Neural cell (in vitro differentiated cells): ENCODE data around the gene TSTD1. TPM values are rescaled to one million over a fixed set of nuclear protein-coding genes. Genes with fewer than 3 reads are reported as not detected.

Experiments used
- H2AFZ ChIP-seq: fragments of 200-600, 300-800 bp; sonication (generic), shearing (Covaris generic); 2 replicates; pipeline ENCODE4 v1.6.0; 2014; ENCODE audit warnings: low read depth, mild to moderate bottlenecking, antibody characterized with exemption, low read length, moderate library complexity
- H3F3A ChIP-seq: fragments of 200-600 bp; shearing (Covaris generic); 2 replicates; pipeline ENCODE4 v1.6.1; 2016; ENCODE audit warnings: mild to moderate bottlenecking, moderate library complexity, mixed read lengths, antibody characterized with exemption, low read length; ENCODE audit not compliant: insufficient read depth, poor library complexity, severe bottlenecking
- H3K27ac ChIP-seq: fragments of 200-600, 300-800 bp; sonication (generic), shearing (Covaris generic); 2 replicates; pipeline ENCODE4 v1.5.1; 2014; ENCODE audit warnings: mild to moderate bottlenecking, low read length, moderate library complexity
- H3K27me3 ChIP-seq: fragments of 300-800, 200-600 bp; sonication (generic), shearing (Covaris generic); 2 replicates; pipeline ENCODE4 v1.6.0; 2014; ENCODE audit warnings: mild to moderate bottlenecking, low read depth, low read length, moderate library complexity; ENCODE audit not compliant: insufficient read depth
- H3K36me3 ChIP-seq: fragments of 300-800, 200-600 bp; sonication (generic), shearing (Covaris generic); 2 replicates; pipeline ENCODE4 v1.5.1; 2014; ENCODE audit warnings: mild to moderate bottlenecking, antibody characterized with exemption, low read length, moderate library complexity; ENCODE audit not compliant: insufficient read depth
- H3K4me2 ChIP-seq: fragments of 300-800, 200-600 bp; sonication (generic), shearing (Covaris generic); 2 replicates; pipeline ENCODE4 v1.6.0; 2014; ENCODE audit warnings: mild to moderate bottlenecking, low read length
- H3K4me3 ChIP-seq: fragments of 300-800, 200-600 bp; sonication (generic), shearing (Covaris generic); 2 replicates; pipeline ENCODE4 v1.5.1; 2014; ENCODE audit warnings: mild to moderate bottlenecking, low read length, moderate library complexity
- H3K79me2 ChIP-seq: fragments of 200-600 bp; shearing (Covaris generic); replicated peaks from 2 replicates; pipeline ENCODE4 v1.6.0; 2014; ENCODE audit warnings: mild to moderate bottlenecking, low read length, moderate library complexity; ENCODE audit not compliant: insufficient read depth
- H3K9ac ChIP-seq: fragments of 300-800, 200-600 bp; sonication (generic), shearing (Covaris generic); 2 replicates; pipeline ENCODE4 v1.6.1; 2016; ENCODE audit warnings: mild to moderate bottlenecking, low read length, mixed read lengths
- H3K9me2 ChIP-seq: fragments of 200-600 bp; shearing (Covaris generic); 2 replicates; pipeline ENCODE4 v1.6.1; 2016; ENCODE audit warnings: mild to moderate bottlenecking, low read length, mixed read lengths; ENCODE audit not compliant: insufficient read depth
- H3K9me3 ChIP-seq: fragments of 200-600, 300-800 bp; sonication (generic), shearing (Covaris generic); 2 replicates; pipeline ENCODE4 v1.6.1; 2016; ENCODE audit warnings: mild to moderate bottlenecking, mixed run types, low read length, moderate library complexity, mixed read lengths
- H4K20me1 ChIP-seq: fragments of 200-600 bp; shearing (Covaris generic); 2 replicates; pipeline ENCODE4 v1.6.1; 2016; ENCODE audit warnings: mild to moderate bottlenecking, mixed run types; ENCODE audit not compliant: insufficient read depth
- EP300 ChIP-seq: fragments of 450-650 bp; conservative IDR thresholded peaks from 2 replicates; pipeline ENCODE4 v1.6.1; 2014; ENCODE audit warnings: antibody characterized with exemption, mild to moderate bottlenecking, moderate library complexity; ENCODE audit not compliant: poor library complexity, severe bottlenecking
- EZH2 ChIP-seq: fragments of 200-600, 300-800 bp; shearing (Covaris generic), sonication (generic); IDR thresholded peaks from 2 replicates; pipeline ENCODE4 v1.6.1; 2014; ENCODE audit warnings: antibody characterized with exemption, low read length, borderline replicate concordance, mild to moderate bottlenecking; ENCODE audit not compliant: insufficient read depth, poor library complexity, severe bottlenecking
- MXI1 ChIP-seq: fragments of 450-650 bp; conservative IDR thresholded peaks from 2 replicates; pipeline ENCODE4 v1.6.1; 2014; ENCODE audit warnings: antibody characterized with exemption, mild to moderate bottlenecking; ENCODE audit not compliant: poor library complexity, severe bottlenecking
- POLR2AphosphoS5 ChIP-seq: IDR thresholded peaks from 2 replicates; pipeline ENCODE4 v1.6.1; 2012
- RAD21 ChIP-seq: fragments of 450-650 bp; conservative IDR thresholded peaks from 2 replicates; pipeline ENCODE4 v1.6.1; 2014; ENCODE audit warnings: antibody characterized with exemption, mild to moderate bottlenecking, moderate library complexity
- SMC3 ChIP-seq: fragments of 450-650 bp; conservative IDR thresholded peaks from 2 replicates; pipeline ENCODE4 v1.6.1; 2014; ENCODE audit warnings: antibody characterized with exemption, mild to moderate bottlenecking, moderate library complexity; ENCODE audit not compliant: poor library complexity
- TAF1 ChIP-seq: IDR thresholded peaks from 2 replicates; pipeline ENCODE4 v1.6.1; 2012; ENCODE audit warnings: low read depth
- polyA plus RNA-seq: library from polyadenylated mRNA; depleted of rRNA; stranded (reverse); fragments of >200 nt; gene quantifications from 2 replicates; pipeline ENCODE4 v1.2.3, GENCODE V29; 2014
- TF ChIP-seq, protein P1 (sequence below): fragments of 450-650 bp; IDR thresholded peaks from 2 replicates; pipeline ENCODE4 v1.5.1; 2014; ENCODE audit warnings: antibody characterized with exemption, mild to moderate bottlenecking, moderate library complexity; ENCODE audit not compliant: poor library complexity, severe bottlenecking
- TF ChIP-seq, protein P2 (sequence below): IDR thresholded peaks from 2 replicates; pipeline ENCODE4 v1.6.1; 2012; ENCODE audit warnings: borderline replicate concordance

TSTD1 gene
- polyA plus RNA-seq, 1 donor from 2014 or later = 63.5 TPM

DNA sequence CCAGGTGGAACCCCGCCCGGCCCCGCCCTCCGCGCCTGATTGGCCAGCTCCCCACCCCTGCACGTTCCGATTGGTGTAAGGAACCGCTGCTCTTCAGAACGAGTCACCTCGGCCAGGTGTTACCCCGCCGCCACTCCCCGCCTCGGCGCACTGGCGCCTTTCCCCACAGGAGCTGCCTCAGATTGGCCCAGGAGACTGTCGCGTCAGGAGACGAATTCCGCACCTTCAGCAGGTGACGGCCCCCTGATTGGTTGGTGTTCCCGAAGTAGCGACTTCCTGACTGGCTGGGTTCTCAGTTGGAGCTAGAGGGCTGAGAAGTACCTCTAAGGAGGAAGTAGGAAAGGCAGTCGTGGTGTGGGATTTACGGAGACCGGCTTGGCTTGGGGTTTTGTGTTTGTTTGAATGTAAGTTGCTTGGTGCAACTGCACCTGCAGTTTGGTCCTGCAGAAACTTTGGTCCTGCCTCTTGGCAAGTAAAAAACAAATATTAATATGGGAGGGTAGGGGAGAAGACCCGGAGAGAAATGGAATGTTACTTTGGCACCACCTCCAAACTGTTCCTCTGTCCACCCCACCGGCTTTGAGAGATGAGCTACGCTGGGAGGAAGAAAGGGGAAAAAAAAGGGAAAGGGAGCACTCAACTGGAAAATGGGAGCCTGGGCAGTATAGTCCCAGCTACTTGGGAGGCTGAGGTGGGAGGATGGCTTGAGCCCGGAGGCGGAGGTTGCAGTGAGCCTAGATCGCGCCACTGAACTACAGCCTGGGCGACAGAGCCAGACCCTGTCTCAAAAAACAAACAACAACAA lies 17.4 kb downstream of the TSTD1 start:
- Histone ChIP-seq H3K9me3 (no peaks in the 10 kb centered on the region), H3K27ac (no peak overlapping the region), H4K20me1 (no peaks in the 10 kb centered on the region), H3K4me3 (peak overlapping the region; percentile 71), H3K9ac (peak overlapping the region; percentile 11), H3K4me2 (peak overlapping the region; percentile 37), H2AFZ (peak overlapping the region; percentile 3), H3F3A (no peaks in the 10 kb centered on the region), H3K36me3 (no peaks in the 10 kb centered on the region), H3K27me3 (peaks cover 28% of the 10 kb centered on the region), H3K79me2 (no peaks in the 10 kb centered on the region), H3K9me2 (no peaks in the 10 kb centered on the region)
- TF ChIP-seq MXI1 (no peak), SMC3 (no peak), POLR2AphosphoS5 (peak; percentile 4)

DNA sequence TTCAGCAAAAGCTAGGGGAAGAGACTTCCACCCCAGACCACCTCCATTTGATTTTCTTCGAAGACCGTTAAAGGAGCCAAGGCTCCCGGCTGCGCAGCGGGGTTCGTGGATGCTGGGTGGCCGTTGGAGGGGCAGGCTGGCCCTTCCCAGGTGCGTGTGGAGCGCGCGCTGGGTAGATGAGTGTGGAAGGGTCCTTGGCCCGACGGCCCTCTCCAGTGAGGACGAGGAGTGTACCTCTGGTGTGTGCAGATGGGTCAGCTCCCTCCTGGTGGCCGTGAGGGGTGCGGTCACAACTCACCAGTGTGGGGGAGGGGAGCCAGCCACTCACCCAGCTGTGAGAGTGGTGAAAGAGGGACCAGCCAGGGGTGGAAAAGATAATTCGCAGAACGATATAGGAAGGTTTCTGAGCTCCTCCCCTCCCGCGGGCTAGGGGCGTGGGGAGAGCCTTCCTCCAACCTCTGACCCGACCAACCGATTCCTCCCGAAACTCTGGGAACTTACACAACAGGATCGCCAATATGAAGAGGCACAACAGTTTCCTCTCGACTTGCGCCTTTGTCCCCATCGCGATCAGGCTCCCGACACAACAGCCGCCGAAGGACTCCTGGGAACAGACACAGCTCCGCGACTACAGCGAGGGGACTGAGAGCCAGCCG lies 18.1 kb downstream of the TSTD1 start, which contains the start of gene F11R:
TSS of gene F11R (minus strand) at position 644 of the 656 bp plus-strand sequence. CDS start at position 565, 79 bp downstream.
- peak within 1 kb of the TSS; percentile 3 for H2AFZ ChIP-seq
- H3K36me3 ChIP-seq = no peaks in the 10 kb centered on the region
- no peaks in the 10 kb centered on the region for H4K20me1 ChIP-seq
- H3K4me2 ChIP-seq = peak within 1 kb of the TSS; percentile 43
- H3K27me3 ChIP-seq = peaks cover 28% of the 10 kb centered on the region
- no peak within 1 kb of the TSS for H3K27ac ChIP-seq
- H3K9ac ChIP-seq = peak within 1 kb of the TSS; percentile 11
- no peaks in the 10 kb centered on the region for H3K79me2 ChIP-seq
- no peaks in the 10 kb centered on the region for H3K9me3 ChIP-seq
- no peaks in the 10 kb centered on the region for H3K9me2 ChIP-seq
- no peaks in the 10 kb centered on the region for H3F3A ChIP-seq
- peak within 1 kb of the TSS; percentile 71 for H3K4me3 ChIP-seq
- TF ChIP-seq POLR2AphosphoS5 (no peak), EP300 (no peak), EZH2 (no peak), RAD21 (no peak), TAF1 (no peak), SMC3 (no peak), MXI1 (no peak)
- TF ChIP-seq, protein P1, sequence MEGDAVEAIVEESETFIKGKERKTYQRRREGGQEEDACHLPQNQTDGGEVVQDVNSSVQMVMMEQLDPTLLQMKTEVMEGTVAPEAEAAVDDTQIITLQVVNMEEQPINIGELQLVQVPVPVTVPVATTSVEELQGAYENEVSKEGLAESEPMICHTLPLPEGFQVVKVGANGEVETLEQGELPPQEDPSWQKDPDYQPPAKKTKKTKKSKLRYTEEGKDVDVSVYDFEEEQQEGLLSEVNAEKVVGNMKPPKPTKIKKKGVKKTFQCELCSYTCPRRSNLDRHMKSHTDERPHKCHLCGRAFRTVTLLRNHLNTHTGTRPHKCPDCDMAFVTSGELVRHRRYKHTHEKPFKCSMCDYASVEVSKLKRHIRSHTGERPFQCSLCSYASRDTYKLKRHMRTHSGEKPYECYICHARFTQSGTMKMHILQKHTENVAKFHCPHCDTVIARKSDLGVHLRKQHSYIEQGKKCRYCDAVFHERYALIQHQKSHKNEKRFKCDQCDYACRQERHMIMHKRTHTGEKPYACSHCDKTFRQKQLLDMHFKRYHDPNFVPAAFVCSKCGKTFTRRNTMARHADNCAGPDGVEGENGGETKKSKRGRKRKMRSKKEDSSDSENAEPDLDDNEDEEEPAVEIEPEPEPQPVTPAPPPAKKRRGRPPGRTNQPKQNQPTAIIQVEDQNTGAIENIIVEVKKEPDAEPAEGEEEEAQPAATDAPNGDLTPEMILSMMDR = no peak
- TF ChIP-seq, protein P2, sequence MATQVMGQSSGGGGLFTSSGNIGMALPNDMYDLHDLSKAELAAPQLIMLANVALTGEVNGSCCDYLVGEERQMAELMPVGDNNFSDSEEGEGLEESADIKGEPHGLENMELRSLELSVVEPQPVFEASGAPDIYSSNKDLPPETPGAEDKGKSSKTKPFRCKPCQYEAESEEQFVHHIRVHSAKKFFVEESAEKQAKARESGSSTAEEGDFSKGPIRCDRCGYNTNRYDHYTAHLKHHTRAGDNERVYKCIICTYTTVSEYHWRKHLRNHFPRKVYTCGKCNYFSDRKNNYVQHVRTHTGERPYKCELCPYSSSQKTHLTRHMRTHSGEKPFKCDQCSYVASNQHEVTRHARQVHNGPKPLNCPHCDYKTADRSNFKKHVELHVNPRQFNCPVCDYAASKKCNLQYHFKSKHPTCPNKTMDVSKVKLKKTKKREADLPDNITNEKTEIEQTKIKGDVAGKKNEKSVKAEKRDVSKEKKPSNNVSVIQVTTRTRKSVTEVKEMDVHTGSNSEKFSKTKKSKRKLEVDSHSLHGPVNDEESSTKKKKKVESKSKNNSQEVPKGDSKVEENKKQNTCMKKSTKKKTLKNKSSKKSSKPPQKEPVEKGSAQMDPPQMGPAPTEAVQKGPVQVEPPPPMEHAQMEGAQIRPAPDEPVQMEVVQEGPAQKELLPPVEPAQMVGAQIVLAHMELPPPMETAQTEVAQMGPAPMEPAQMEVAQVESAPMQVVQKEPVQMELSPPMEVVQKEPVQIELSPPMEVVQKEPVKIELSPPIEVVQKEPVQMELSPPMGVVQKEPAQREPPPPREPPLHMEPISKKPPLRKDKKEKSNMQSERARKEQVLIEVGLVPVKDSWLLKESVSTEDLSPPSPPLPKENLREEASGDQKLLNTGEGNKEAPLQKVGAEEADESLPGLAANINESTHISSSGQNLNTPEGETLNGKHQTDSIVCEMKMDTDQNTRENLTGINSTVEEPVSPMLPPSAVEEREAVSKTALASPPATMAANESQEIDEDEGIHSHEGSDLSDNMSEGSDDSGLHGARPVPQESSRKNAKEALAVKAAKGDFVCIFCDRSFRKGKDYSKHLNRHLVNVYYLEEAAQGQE = no peak
